IPS-15b (cell line): Measurements from ENCODE around the gene KRI1.

ENCODE experiments used
- H3K27me3 ChIP-seq: one replicate; pipeline ENCODE4 v1.6.1; 2013; ENCODE audit warnings: low read length; ENCODE audit not compliant: control insufficient read depth, insufficient read depth
- H3K36me3 ChIP-seq: one replicate; pipeline ENCODE4 v1.6.1; 2013; ENCODE audit warnings: low read length; ENCODE audit not compliant: control insufficient read depth, insufficient read depth
- H3K4me1 ChIP-seq: one replicate; pipeline ENCODE4 v1.6.1; 2013; ENCODE audit warnings: mild to moderate bottlenecking, low read length; ENCODE audit not compliant: control insufficient read depth, insufficient read depth
- H3K4me3 ChIP-seq: one replicate; pipeline ENCODE4 v1.5.1; 2013; ENCODE audit warnings: low read depth, low read length
- H3K9ac ChIP-seq: one replicate; pipeline ENCODE4 v1.6.1; 2013; ENCODE audit warnings: low read depth, mild to moderate bottlenecking, low read length
- H3K9me3 ChIP-seq: one replicate; pipeline ENCODE4 v1.6.1; 2013; ENCODE audit warnings: mild to moderate bottlenecking, low read length; ENCODE audit not compliant: control insufficient read depth, insufficient read depth

Gene KRI1

DNA sequence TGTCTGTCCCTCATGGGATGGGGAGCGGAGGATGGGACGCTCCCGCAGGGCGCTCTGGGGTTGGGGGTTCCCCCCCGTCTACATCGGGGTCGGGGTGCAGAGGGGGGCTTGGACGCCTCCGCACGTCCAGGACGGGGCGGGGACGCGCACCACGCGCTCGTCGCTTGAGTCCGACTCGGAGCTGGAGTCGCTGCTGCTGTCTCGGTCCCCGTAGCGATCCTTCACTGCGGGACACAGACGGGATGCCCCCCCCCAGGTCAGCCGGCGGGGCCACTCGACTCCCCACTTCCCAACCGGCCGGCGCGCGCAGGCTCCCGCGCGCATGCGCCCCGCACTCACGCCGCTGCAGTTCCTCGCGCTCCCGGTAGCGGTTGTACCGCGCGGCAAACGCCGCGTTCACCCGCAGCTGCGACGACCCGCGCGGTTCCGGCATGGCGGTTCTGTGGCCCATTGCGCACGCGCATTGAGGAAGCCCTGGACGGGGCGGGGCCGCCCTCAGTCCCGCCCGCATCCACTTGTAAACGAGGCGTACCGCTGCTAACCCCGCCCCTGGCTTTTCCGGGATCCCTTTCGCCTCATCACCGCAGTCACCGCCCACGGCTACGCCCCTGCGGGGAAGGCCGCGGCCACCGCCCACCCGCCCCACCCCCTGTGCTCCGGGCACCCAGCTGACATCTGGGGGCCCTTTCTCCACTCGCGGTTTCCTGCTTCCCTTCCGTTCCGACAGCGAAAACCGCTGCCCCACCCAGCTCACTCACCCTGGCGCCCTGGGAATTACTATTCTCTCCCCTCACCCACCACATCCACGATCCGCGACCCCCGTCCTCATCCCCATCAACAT lies at the start of gene KRI1:
KRI1 (minus strand) TSS at position 444 of the 841 bp plus-strand sequence; CDS start at position 433, 11 bp downstream.
- H3K36me3 ChIP-seq, result peaks cover 11% of the 10 kb centered on the region
- H3K9ac ChIP-seq, result peak within 1 kb of the TSS; percentile 81
- no peaks in the 10 kb centered on the region for H3K9me3 ChIP-seq
- peak within 1 kb of the TSS; percentile 78 for H3K4me3 ChIP-seq
- peaks cover 12% of the 10 kb centered on the region for H3K27me3 ChIP-seq
- peaks cover 4% of the 10 kb centered on the region for H3K4me1 ChIP-seq

DNA sequence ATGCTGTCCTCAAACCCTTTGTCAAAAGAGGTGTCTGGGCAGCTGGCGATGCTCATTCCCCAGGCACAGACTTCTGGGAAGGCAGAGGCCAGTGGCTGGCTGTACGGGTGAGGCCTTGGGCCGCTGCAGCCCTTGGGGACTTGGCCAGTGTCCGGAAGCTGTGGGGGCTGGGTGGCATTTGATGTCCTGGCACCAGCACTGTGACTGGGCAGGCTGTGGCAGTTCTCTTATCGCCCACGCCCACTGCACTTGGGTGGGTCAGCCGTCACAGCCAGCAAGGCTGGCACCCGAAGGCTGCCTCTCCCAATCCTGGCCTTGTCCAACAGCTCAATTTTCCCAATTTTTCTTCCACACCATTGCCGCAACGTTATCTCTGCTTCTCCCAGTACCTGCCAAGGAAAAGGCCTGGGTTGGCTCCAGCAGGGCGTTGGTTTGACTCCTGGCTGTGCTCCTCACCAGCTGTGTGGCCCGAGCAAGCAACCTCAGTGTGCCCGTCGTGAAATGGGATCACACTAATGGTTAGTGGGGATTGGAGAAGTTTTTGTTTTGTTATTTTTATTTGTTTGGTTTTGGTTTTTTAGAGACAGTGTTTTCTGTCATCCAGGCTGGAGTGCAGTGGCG lies 46.8 kb upstream of the KRI1 start:
- Histone ChIP-seq H3K4me3 (no peak overlapping the region), H3K9me3 (no peaks in the 10 kb centered on the region), H3K4me1 (no peaks in the 10 kb centered on the region), H3K9ac (no peak overlapping the region), H3K36me3 (no peaks in the 10 kb centered on the region), H3K27me3 (no peaks in the 10 kb centered on the region)

DNA sequence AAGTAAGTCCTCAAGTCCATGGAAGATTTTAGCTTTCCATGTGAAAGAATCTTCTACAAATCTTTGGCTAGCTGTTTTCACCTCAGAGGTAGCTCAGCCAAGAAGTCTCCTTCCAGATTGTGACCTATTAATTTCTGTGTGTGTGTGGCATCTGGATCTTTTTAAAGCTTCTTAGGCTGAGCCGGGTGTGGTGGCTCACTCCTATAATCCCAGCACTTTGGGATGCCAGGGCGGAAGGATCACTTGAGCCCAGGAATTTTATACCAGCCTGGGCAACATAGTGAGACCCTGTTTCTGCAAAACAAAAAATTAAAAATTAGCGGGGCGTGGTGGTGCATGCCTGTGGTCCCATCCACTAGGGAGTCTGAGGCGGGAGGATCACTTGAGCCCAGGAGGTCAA lies 46.1 kb upstream of the KRI1 start:
- no peaks in the 10 kb centered on the region for H3K4me1 ChIP-seq
- no peaks in the 10 kb centered on the region for H3K27me3 ChIP-seq
- no peaks in the 10 kb centered on the region for H3K9me3 ChIP-seq
- no peak overlapping the region for H3K9ac ChIP-seq
- no peak overlapping the region for H3K4me3 ChIP-seq
- no peaks in the 10 kb centered on the region for H3K36me3 ChIP-seq

DNA sequence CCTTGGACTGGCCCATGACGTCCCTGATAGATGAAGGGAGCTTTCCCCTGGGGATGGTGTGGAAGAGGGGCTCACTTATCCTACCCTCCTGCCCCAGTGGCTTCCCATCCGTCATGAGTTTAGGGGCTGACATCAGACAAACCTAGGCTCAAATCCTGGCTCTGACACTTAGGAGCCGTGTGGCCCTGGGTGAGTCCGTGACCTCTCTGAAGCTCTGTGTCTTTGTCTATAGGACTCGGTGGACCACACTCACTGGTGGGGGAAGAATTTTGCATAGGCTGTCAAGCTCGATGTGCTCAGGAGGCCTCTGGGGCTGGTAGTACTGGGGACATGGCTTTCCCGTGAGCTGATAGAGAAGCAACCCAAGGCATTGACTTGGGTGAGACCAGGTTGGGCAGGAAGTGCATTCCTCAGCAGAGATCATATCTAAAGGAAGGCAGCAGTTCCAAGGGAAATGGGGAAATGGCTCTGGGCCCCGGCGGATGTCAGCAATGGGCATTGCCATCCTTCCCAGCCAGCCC lies 38.7 kb upstream of the KRI1 start:
- peaks cover 5% of the 10 kb centered on the region for H3K4me1 ChIP-seq

DNA sequence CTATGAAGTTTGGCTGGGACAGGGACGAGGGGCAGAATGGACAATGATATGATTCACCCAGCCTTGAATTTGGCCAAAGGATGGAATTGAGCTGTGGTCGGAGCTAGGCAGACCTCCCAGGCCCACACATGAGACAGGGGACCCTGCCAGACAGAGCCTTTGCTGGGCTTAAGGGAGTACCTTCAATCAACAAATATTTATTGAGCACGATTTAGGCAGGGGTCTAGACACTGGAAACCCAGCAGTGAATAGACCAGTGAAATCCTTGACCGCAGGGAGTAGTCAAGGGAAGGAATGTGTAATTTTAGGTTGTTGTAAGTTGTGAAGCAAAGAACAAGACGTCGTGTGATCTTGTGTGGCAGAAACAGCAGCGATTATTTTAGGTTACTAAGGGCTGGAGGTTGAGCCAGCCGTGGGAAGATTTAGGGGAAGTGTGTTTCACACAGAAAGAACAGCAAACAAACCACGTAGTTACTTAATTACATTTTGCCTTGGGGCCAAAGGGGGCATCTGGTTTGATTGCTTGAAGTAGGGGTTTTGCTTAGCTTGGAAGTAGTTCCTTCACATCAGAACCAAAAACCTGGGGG lies 38.2 kb upstream of the KRI1 start:
- H3K4me1 ChIP-seq, result peaks cover 5% of the 10 kb centered on the region
- H3K4me3 ChIP-seq, result peak overlapping the region; percentile 84
- peaks cover 2% of the 10 kb centered on the region for H3K36me3 ChIP-seq
- no peaks in the 10 kb centered on the region for H3K27me3 ChIP-seq
- H3K9me3 ChIP-seq, result no peaks in the 10 kb centered on the region
- peak overlapping the region; percentile 9 for H3K9ac ChIP-seq

More for the DNA sequence above, 38.7 kb upstream of the KRI1 start:
- H3K9ac ChIP-seq, result no peak overlapping the region
- H3K36me3 ChIP-seq, result peaks cover 2% of the 10 kb centered on the region
- H3K27me3 ChIP-seq, result no peaks in the 10 kb centered on the region
- no peak overlapping the region for H3K4me3 ChIP-seq
- no peaks in the 10 kb centered on the region for H3K9me3 ChIP-seq

DNA sequence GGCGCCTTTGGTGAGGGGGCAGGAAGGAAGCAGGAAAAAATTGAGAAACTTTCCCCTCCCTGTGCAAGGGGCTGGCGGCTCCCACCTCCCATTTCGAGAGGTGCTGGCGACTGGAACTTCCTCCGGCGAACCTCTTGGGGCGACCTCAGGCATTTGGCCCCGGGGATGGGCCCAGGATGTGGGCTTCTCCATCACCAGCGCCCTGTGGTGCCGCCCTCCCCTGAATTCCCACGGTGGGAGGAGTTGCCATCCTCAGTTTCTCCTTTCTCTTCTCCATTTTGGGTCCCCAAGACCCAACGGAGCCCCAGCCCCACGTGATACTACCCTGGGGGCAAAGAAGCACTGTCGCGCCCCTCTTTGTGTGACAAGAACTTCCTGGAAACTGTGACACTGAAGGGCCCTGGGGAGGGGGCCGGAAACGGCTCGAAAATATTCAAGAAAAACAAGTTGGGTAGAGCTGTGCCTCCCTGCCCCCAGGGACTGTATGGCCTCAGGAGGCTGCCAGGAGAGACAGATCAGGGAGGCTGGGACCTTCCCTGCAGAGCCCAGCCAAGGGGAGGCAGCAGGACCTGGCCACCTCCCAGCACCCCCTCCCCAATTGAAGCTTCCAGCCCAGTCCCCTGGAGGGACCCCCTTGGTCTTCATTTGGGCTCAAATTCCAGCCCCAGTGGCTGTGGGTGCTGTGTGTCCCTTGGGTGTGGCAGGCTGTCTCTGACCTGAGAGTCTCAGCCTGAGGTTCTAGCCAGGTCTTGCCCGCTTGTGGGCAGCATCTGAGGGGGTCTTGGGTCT lies 37.5 kb upstream of the KRI1 start:
- peaks cover 5% of the 10 kb centered on the region for H3K4me1 ChIP-seq
- H3K9ac ChIP-seq, result peak overlapping the region; percentile 9
- no peaks in the 10 kb centered on the region for H3K9me3 ChIP-seq
- no peaks in the 10 kb centered on the region for H3K27me3 ChIP-seq
- peak overlapping the region; percentile 84 for H3K4me3 ChIP-seq
- peaks cover 2% of the 10 kb centered on the region for H3K36me3 ChIP-seq

DNA sequence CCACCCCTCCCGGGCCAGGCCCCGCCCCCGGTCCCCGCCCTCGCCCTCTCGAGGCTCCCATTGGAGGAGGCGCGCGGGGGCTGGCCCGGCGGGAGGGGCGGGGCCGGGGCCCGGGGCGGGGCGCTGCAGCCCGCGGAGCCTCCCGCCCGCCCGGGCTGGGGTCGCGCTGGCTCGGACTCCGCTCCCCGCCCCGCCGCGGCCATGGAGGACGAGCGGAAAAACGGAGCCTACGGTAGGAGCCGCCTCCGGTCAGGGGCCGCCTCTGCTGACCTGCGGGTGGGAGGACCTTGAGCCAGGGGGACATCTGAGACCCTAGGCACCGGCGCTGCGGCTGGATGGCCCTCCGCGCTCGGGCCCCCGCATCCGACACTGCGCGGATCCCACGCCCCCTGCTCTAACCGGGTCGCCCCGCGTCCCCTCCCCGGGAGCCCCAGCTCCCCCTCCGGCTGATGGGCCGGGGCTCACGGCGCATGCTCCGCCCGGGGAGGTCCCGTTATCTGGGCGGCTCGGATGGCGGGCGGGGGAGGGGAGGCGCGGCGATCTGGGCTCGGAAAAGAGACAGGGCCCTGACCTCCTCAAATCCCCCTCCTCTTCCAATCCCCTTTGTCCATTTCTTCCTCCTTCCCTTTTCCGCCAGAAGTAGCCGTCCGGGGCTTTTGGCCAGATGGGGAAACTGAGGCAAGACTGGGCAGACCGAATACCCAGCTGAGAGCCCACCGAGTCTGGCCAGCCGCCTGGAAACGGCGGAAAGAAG lies 36.7 kb upstream of the KRI1 start:
- peak overlapping the region; percentile 60 for H3K9ac ChIP-seq
- peaks cover 2% of the 10 kb centered on the region for H3K36me3 ChIP-seq
- no peaks in the 10 kb centered on the region for H3K27me3 ChIP-seq
- H3K9me3 ChIP-seq, result no peaks in the 10 kb centered on the region
- H3K4me3 ChIP-seq, result peak overlapping the region; percentile 84
- peaks cover 5% of the 10 kb centered on the region for H3K4me1 ChIP-seq

DNA sequence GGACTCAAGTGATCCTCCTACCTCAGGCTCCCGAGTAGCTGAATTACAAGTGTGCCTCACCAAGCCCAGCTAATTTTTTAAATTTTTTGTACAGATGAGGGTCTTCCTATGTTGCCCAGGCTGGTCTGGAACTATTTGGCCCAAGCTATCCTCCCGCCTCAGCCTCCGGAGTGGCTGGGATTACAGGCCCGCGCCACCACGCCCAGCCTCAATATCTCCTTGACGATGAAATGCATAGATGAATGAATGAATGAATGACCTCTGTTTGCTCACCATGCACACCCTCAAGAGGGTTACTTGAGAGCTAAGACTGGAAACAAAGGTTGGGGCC lies 36.2 kb upstream of the KRI1 start:
- H3K4me3 ChIP-seq, result no peak overlapping the region
- H3K27me3 ChIP-seq, result no peaks in the 10 kb centered on the region
- H3K9ac ChIP-seq, result no peak overlapping the region
- peaks cover 2% of the 10 kb centered on the region for H3K36me3 ChIP-seq
- no peaks in the 10 kb centered on the region for H3K9me3 ChIP-seq
- H3K4me1 ChIP-seq, result peaks cover 5% of the 10 kb centered on the region

DNA sequence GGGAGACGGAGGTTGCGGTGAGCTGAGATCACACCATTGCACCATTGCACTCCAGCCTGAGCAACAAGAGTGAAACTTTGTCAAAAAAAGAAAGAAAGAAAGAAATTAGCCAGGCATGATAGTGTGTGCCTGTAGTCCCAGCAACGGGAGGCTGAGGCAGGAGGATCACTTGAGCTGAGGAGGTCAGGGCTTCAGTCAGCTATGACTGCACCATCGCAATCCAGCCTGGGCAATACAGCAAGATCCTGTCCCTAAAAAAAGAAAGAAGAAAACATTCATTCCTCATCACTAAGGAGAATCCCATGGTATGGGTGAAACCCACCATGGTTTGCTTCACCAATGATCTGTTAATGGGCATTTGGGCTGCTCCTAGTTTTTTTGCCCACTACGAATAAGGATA lies 34.3 kb upstream of the KRI1 start:
- Histone ChIP-seq H3K27me3 (no peaks in the 10 kb centered on the region), H3K9ac (no peak overlapping the region), H3K36me3 (peaks cover 2% of the 10 kb centered on the region), H3K4me3 (no peak overlapping the region), H3K9me3 (no peaks in the 10 kb centered on the region), H3K4me1 (peaks cover 5% of the 10 kb centered on the region)

DNA sequence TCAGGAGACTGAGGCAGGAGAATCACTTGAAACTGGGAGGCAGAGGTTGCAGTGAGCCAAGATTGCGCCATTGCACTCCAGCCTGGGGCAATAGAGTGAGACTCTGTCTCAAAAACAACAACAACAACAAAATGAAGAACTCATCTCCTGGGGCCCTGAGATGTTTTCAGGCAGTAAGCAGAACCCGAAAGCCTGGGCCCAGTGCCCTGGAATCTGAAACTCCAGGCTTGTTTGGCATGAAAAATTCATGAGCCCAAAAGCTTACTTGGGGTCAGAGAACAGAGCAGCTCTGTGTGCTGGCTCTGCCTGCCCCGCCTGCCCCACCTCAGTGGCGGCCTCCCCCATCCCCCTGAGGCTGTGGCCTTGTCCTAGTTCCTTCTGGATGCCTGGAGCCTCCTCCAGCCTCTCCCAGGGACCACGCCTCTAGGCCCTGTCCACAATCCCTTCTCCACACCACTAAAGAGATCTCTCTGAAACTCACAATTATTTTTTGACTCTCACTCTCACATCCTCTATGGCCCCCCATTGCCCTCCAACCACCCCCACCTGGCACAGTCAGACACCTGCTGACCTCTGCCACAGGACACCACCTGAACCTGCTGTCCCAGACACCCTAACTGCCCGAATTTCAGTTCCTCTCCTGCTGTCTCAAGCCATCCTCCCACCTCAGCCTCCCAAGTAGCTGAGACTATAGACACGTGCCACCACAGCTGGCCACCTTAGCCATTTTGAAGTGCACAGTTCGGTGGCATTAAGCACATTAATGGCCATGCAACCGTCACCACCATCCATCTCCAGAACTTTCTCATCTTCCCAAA lies 28.2 kb upstream of the KRI1 start:
- Histone ChIP-seq H3K9ac (no peak overlapping the region), H3K36me3 (no peaks in the 10 kb centered on the region), H3K4me3 (no peak overlapping the region), H3K27me3 (no peaks in the 10 kb centered on the region), H3K4me1 (no peaks in the 10 kb centered on the region), H3K9me3 (no peaks in the 10 kb centered on the region)
